Measurements from ENCODE around the gene EIF4E2.

Gene EIF4E2

DNA sequence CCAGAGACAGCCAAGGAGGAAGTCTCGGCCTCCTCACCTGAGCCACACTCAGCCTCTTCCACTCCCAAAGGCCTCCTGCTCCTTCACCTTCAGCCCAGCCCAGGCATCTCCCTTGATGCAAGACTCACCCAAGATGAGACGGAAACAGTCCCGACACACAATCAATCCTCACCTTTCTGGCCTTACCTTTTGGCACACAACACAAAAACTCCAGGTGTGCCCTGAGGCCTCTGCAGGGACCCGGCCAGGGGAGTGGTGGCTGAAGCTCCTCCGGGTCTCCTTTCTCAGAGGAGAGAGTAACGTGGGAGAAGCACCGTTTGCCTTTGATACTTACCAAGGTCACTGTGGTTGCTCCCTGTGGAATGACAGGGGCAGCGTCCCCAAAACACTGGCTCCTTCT is 59.1 kb downstream of the EIF4E2 start:
- Histone ChIP-seq H3K27me3 (no peaks in the 10 kb centered on the region), H3K4me3 (no peak overlapping the region), H3K9me3 (no peaks in the 10 kb centered on the region), H3K4me1 (peaks cover 0 to 17% (median 8%) of the 10 kb centered on the region in 4 donors), H3K36me3 (no peaks in the 10 kb centered on the region), H3K27ac (no peak overlapping the region)
- intact Hi-C loops (cut with DNase I; ENCODE audit: low total_unique reads), result loop anchor here (5.0 to 10.0 kb wide), 2 partner anchors 85 to 643 kb away; partner anchors contain the start of genes ATG16L1 and GIGYF2
- TF ChIP-seq, protein P1, sequence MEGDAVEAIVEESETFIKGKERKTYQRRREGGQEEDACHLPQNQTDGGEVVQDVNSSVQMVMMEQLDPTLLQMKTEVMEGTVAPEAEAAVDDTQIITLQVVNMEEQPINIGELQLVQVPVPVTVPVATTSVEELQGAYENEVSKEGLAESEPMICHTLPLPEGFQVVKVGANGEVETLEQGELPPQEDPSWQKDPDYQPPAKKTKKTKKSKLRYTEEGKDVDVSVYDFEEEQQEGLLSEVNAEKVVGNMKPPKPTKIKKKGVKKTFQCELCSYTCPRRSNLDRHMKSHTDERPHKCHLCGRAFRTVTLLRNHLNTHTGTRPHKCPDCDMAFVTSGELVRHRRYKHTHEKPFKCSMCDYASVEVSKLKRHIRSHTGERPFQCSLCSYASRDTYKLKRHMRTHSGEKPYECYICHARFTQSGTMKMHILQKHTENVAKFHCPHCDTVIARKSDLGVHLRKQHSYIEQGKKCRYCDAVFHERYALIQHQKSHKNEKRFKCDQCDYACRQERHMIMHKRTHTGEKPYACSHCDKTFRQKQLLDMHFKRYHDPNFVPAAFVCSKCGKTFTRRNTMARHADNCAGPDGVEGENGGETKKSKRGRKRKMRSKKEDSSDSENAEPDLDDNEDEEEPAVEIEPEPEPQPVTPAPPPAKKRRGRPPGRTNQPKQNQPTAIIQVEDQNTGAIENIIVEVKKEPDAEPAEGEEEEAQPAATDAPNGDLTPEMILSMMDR (IDR thresholded peaks at IDR 0.05), result no peak
- DNase-seq, result no peak

DNA sequence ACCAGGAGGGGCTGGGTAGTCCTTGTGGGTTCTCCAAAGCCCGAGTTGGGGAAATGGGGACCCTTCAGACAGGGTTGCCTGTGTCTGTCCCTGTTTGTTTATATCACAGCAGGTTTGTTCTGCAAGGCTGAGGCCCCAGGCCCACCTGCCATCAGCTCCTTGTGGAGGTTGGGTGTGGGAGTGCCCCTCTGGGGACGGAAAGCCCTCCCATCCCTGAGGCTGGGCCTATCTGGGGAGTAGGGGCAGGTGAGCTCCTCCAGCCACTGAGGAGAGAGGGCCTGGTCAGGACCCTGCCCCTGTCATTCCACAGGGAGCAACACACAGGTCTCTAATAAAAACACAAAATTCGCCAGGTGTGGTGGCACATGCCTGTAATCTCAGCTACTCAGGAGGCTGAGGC is 59.6 kb downstream of the EIF4E2 start:
- no peaks in the 10 kb centered on the region for H3K27me3 ChIP-seq

DNA sequence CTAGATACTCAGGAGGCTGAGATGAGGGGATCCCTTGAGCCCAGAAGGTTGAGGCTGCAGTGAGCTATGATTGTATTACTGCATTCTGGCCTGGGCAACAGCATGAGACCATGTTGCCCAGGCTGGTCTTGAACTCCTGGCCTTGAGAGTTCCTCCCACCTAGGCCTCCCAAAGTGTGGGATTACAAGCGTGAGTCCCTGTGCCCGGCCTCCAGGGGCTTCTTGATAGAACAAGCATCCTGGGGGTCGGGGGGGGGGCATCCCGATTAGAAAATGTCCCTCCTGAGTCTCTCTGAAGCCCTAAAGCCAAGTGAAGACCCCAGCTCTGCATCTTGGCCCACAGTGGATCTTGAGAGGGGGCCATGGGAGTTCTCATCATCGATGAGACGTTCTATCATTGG is 60.6 kb downstream of the EIF4E2 start:
- no peak overlapping the region for H3K27ac ChIP-seq
- H3K4me1 ChIP-seq, result peaks cover 0 to 13% (median 8%) of the 10 kb centered on the region in 4 donors
- intact Hi-C loops (cut with DNase I; ENCODE audit: low total_unique reads), result loop anchor here (5.0 to 10.0 kb wide), 2 partner anchors 84 to 641 kb away; partner anchors contain the start of genes ATG16L1 and GIGYF2
- H3K36me3 ChIP-seq, result no peaks in the 10 kb centered on the region
- TF ChIP-seq, protein P1 (IDR thresholded peaks at IDR 0.05), result no peak
- no peaks in the 10 kb centered on the region for H3K27me3 ChIP-seq
- DNase-seq, result no peak
- no peak overlapping the region for H3K4me3 ChIP-seq
- no peaks in the 10 kb centered on the region for H3K9me3 ChIP-seq

More for the DNA sequence above, 59.6 kb downstream of the EIF4E2 start:
- Histone ChIP-seq H3K4me3 (no peak overlapping the region), H3K4me1 (peaks cover 0 to 17% (median 8%) of the 10 kb centered on the region in 4 donors), H3K9me3 (no peaks in the 10 kb centered on the region), H3K27ac (no peak overlapping the region), H3K36me3 (no peaks in the 10 kb centered on the region)
- intact Hi-C loops (cut with DNase I; ENCODE audit: low total_unique reads), result loop anchor here (5.0 to 10.0 kb wide), 2 partner anchors 85 to 642 kb away; partner anchors contain the start of genes ATG16L1 and GIGYF2
- TF ChIP-seq, protein P1 (IDR thresholded peaks at IDR 0.05), result no peak
- DNase-seq, result no peak

DNA sequence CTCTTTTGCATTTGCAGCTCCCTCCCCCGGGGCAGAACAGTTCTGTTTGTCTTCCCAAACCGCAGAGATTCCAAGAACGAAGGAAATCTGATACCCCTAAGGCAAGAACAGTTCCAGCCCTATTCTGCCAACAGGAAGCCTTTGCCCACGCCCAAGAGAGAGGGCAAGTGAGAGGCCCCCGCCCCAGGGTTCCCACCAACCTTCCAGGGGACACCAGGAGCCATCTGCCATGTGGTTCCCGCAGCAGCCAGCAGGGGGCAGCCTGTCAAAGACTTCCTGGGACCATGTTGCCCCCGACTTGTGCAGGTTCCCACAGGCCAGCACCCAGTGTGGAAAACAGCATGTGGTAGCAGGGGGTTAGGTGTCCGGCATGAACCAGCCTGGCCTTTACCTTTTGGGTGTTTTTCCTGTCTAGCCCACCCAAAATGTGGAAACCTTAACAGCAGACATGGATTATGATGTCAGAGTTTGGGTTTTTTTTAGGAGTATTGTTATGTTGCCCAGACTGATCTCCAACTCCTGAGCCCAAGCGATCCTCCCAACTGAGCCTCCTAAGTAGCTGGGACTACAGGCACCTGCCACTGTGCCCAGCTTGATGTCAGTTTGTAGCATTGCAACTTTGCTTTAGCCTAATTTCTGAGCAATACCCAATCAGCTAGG is 61.2 kb downstream of the EIF4E2 start:
- Histone ChIP-seq H3K4me3 (no peak overlapping the region), H3K36me3 (no peaks in the 10 kb centered on the region), H3K27ac (peak overlapping the region in 1 of 2 donors; percentile 4), H3K9me3 (no peaks in the 10 kb centered on the region), H3K27me3 (no peaks in the 10 kb centered on the region), H3K4me1 (peaks cover 0 to 9% (median 8%) of the 10 kb centered on the region in 4 donors)
- peak; percentile 62 to 80 for DNase-seq
- TF ChIP-seq, protein P1 (IDR thresholded peaks at IDR 0.05), result peak; percentile 84 to 91
- intact Hi-C loops (cut with DNase I; ENCODE audit: low total_unique reads), result loop anchor here (2.0 to 10.0 kb wide), 3 partner anchors 57 to 641 kb away; partner anchors contain the start of genes ATG16L1 and GIGYF2

DNA sequence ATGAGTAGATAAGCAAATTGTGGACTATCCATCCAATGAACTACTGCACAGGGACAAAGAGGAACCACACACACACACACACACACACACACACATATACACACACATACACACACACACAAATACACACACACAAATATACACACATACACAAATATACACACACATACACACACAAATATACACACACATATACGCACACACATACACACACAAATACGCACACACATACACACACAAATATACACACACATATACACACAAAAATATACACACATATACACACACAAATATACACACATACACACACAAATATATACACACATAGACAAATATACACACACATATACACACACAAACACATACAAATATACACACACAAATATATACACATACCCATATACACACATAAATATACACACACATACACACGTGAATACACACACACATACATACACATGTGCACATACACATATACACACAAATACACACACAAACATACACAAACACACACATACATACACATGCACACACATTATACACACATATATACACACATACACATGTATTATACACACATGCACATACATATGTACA is 63.1 kb downstream of the EIF4E2 start:
- no peak for DNase-seq
- Histone ChIP-seq H3K27ac (no peak overlapping the region), H3K36me3 (no peaks in the 10 kb centered on the region), H3K4me3 (no peak overlapping the region), H3K4me1 (peaks cover 0 to 9% (median 8%) of the 10 kb centered on the region in 4 donors), H3K9me3 (no peaks in the 10 kb centered on the region), H3K27me3 (no peaks in the 10 kb centered on the region)
- TF ChIP-seq, protein P1 (IDR thresholded peaks at IDR 0.05), result no peak
- intact Hi-C loops (cut with DNase I; ENCODE audit: low total_unique reads), result loop anchor here (2.0 to 10.0 kb wide), 3 partner anchors 55 to 639 kb away; partner anchors contain the start of genes ATG16L1 and GIGYF2

All from tibial artery (tissue), 4 donors.